GM12878 (cell line): Measurements from ENCODE around the gene RNF7. TPM values are rescaled to one million over a fixed set of nuclear protein-coding genes. Genes with fewer than 3 reads are reported as not detected.

Experiments
- ATAC-seq: fragments of 200-7000 bp; cut with Tn5 transposase; 3 replicates; pipeline ENCODE4 v1.9.1; 2020; ENCODE audit warnings: mild to moderate bottlenecking, moderate library complexity
- BruUV-seq: library from RNA; stranded (reverse); fragments of 400-500 nt; replicated peaks from 2 replicates; lab custom pipeline; 2021; lab: Mats Ljungman, UMichigan
- CTCF ChIA-PET: fragments of 300-600 bp; sonication (Branson Sonifier 250); formaldehyde crosslinking; extraction: SDS; loops from one replicate; lab custom pipeline; 2021; ENCODE audit warnings: inconsistent platforms; lab: Yijun Ruan, JAX
- POLR2A ChIA-PET: fragments of 350-600 bp; formaldehyde crosslinking; extraction: SDS; loops from one replicate; lab custom pipeline; 2021; ENCODE audit warnings: inconsistent platforms; lab: Charles Lee
- RAD21 ChIA-PET: fragments of 300-600 bp; sonication (Branson Sonifier 250); formaldehyde crosslinking; loops from one replicate; lab custom pipeline; 2023; ENCODE audit warnings: antibody characterized with exemption; ENCODE audit not compliant: unreplicated experiment; lab: Charles Lee
- SMC1A ChIA-PET: fragments of 300-600 bp; sonication (Branson Sonifier 250); formaldehyde crosslinking; loops from one replicate; lab custom pipeline; 2023; ENCODE audit not compliant: unreplicated experiment, uncharacterized antibody; lab: Charles Lee
- DNase-seq: peaks from one replicate; pipeline ENCODE4 v3.0.0-alpha.2; 2011; ENCODE audit warnings: low read depth, low spot score
- FAIRE-seq: peaks from 3 replicates; lab custom pipeline; 2011; peaks lifted over from hg19 to GRCh38; lab: Jason Lieb, UNC
- H2AFZ ChIP-seq: 2 replicates; pipeline ENCODE4 v1.6.0; 2011; ENCODE audit warnings: low read depth, low read length, control low read depth; ENCODE audit not compliant: control insufficient read depth
- H3K27ac ChIP-seq: 2 replicates; pipeline ENCODE4 v1.5.1; 2011; ENCODE audit warnings: control low read depth; ENCODE audit not compliant: control insufficient read depth, insufficient read depth
- H3K27me3 ChIP-seq, 2 experiments: replicated peaks in 1 of 2; 2 replicates each; pipeline versions ENCODE4 v1.6.0 to v1.6.1; 2011; ENCODE audit warnings: low read length in 1 of 2; ENCODE audit not compliant: control insufficient read depth in 2 of 2, insufficient read depth in 2 of 2
- H3K36me3 ChIP-seq, 2 experiments: 2 replicates each; pipeline ENCODE4 v1.5.1; 2011; ENCODE audit warnings: low read length in 1 of 2; ENCODE audit not compliant: control insufficient read depth in 2 of 2, insufficient read depth in 2 of 2
- H3K4me1 ChIP-seq: 2 replicates; pipeline ENCODE4 v1.6.1; 2011; ENCODE audit warnings: mild to moderate bottlenecking, low read length, moderate library complexity, mixed read lengths; ENCODE audit not compliant: control insufficient read depth, insufficient read depth
- H3K4me2 ChIP-seq: 2 replicates; pipeline ENCODE4 v1.6.0; 2011; ENCODE audit warnings: control low read depth; ENCODE audit not compliant: control insufficient read depth, insufficient read depth
- H3K4me3 ChIP-seq: fragments of 200-600 bp; sonication (generic); 2 replicates; pipeline ENCODE4 v1.5.1; 2016
- H3K79me2 ChIP-seq: 2 replicates; pipeline ENCODE4 v1.6.0; 2011; ENCODE audit warnings: low read length; ENCODE audit not compliant: control insufficient read depth, insufficient read depth
- H3K9ac ChIP-seq: 2 replicates; pipeline ENCODE4 v1.8.0; 2011; ENCODE audit warnings: low read length, control low read depth, mixed read lengths; ENCODE audit not compliant: control insufficient read depth, insufficient read depth
- H3K9me3 ChIP-seq: replicated peaks from 3 replicates; pipeline ENCODE4 v1.5.1; 2011; ENCODE audit warnings: mild to moderate bottlenecking, low read length; ENCODE audit not compliant: control insufficient read depth, insufficient read depth
- H4K20me1 ChIP-seq: 2 replicates; pipeline ENCODE4 v1.6.0; 2011; ENCODE audit not compliant: control insufficient read depth, insufficient read depth
- BACH1 ChIP-seq: fragments of 450-650 bp; IDR thresholded peaks from 2 replicates; pipeline ENCODE4 v1.6.1; 2017; ENCODE audit warnings: mild to moderate bottlenecking, borderline replicate concordance
- CHD1 ChIP-seq: IDR thresholded peaks from 2 replicates; pipeline ENCODE4 v1.6.1; 2012; ENCODE audit warnings: low read depth, low read length, improper control_type of control experiment
- ETV6 ChIP-seq, 2 experiments: fragments of 450-650 bp in 1 of 2; IDR thresholded peaks in 1 of 2; conservative IDR thresholded peaks in 1 of 2; 2 replicates each; pipeline ENCODE4 v1.6.1; 2014; ENCODE audit warnings: antibody characterized with exemption in 1 of 2, borderline replicate concordance in 1 of 2, low read depth in 1 of 2, mild to moderate bottlenecking in 1 of 2, moderate library complexity in 1 of 2
- FOS ChIP-seq: IDR thresholded peaks from 3 replicates; pipeline ENCODE4 v1.6.1; 2011; ENCODE audit warnings: borderline replicate concordance; ENCODE audit not compliant: insufficient read length; ENCODE audit errors: extremely low read depth
- HDGF ChIP-seq: fragments of 450-650 bp; IDR thresholded peaks from 2 replicates; pipeline ENCODE4 v1.6.1; 2016; ENCODE audit warnings: antibody characterized with exemption
- MTA2 ChIP-seq: fragments of 450-650 bp; IDR thresholded peaks from 2 replicates; pipeline ENCODE4 v1.6.1; 2016; ENCODE audit warnings: low read depth, mild to moderate bottlenecking, moderate library complexity
- NFYA ChIP-seq: IDR thresholded peaks from 2 replicates; pipeline ENCODE4 v1.6.1; 2011; ENCODE audit warnings: low read depth, mild to moderate bottlenecking, low read length, improper control_type of control experiment, borderline replicate concordance
- NR2C1 ChIP-seq: fragments of 450-650 bp; IDR thresholded peaks from 2 replicates; pipeline ENCODE4 v1.6.1; 2017; ENCODE audit warnings: antibody characterized with exemption, mild to moderate bottlenecking, moderate library complexity
- NR2F1 ChIP-seq: fragments of 450-650 bp; conservative IDR thresholded peaks from 2 replicates; pipeline ENCODE4 v1.6.1; 2017; ENCODE audit warnings: mild to moderate bottlenecking
- RAD21 ChIP-seq: IDR thresholded peaks from 2 replicates; pipeline ENCODE4 v1.6.1; 2011; ENCODE audit warnings: mild to moderate bottlenecking, low read depth, low read length, moderate library complexity; ENCODE audit not compliant: insufficient read depth
- RBBP5 ChIP-seq: fragments of 200-600 bp; sonication (generic); conservative IDR thresholded peaks from 2 replicates; pipeline ENCODE4 v1.6.1; 2016
- STAT1 ChIP-seq: fragments of 450-650 bp; conservative IDR thresholded peaks from 2 replicates; pipeline ENCODE4 v1.6.1; 2014; ENCODE audit warnings: antibody characterized with exemption, mild to moderate bottlenecking
- STAT3 ChIP-seq: IDR thresholded peaks from 2 replicates; pipeline ENCODE4 v1.6.1; 2011; ENCODE audit warnings: low read depth, low read length, improper control_type of control experiment
- SUZ12 ChIP-seq: fragments of 200-600 bp; sonication (generic); IDR thresholded peaks from one replicate; pipeline ENCODE4 v1.6.1; 2018; ENCODE audit warnings: antibody characterized with exemption, mild to moderate bottlenecking; ENCODE audit not compliant: unreplicated experiment
- TCF3 ChIP-seq: IDR thresholded peaks from 2 replicates; pipeline ENCODE4 v1.6.1; 2012; ENCODE audit warnings: low read depth, mild to moderate bottlenecking, low read length, borderline replicate concordance; ENCODE audit not compliant: insufficient read depth
- ZNF24 ChIP-seq: fragments of 450-650 bp; IDR thresholded peaks from 2 replicates; pipeline ENCODE4 v1.6.1; 2017; ENCODE audit warnings: antibody characterized with exemption, mild to moderate bottlenecking
- ZSCAN29 ChIP-seq: fragments of 450-650 bp; IDR thresholded peaks from 2 replicates; pipeline ENCODE4 v1.6.1; 2017; ENCODE audit warnings: mild to moderate bottlenecking, moderate library complexity
- WGBS: methylation state at CpG from one replicate; pipeline ENCODE4 v1.1.6; 2016; ENCODE audit warnings: low lambda C conversion rate; ENCODE audit not compliant: insufficient replicate concordance, insufficient coverage; ENCODE audit errors: missing lambda C conversion rate; 5-methylcytosine and 5-hydroxymethylcytosine counted together
- in situ Hi-C: fragments of 300-500 bp; cut with MboI; formaldehyde crosslinking; loops from 9 replicates; pipeline ENCODE4 v1.14.3; 2018; ENCODE audit warnings: mixed read lengths
- intact Hi-C: fragments of 100-400 bp; cut with micrococcal nuclease; formaldehyde crosslinking; loops from one replicate; pipeline ENCODE4 v1.14.2; 2022; ENCODE audit not compliant: unreplicated experiment
- polyA plus RNA-seq, 11 experiments: library from polyadenylated mRNA; depleted of rRNA in 4 of 11; unstranded in 6 of 11; stranded (reverse) in 5 of 11; fragments of >200 nt; fragmentation: Nextera tagmentation in 4 of 11; fragmentation: Illumina TruSeq in 1 of 11; extraction: Ambion mirVana in 4 of 11; extraction: Trizol in 1 of 11; gene quantifications; 1 replicate in 1 of 11; 2 replicates in 10 of 11; pipeline versions ENCODE4 v1.2.1 to v1.2.3, GENCODE V29; 2011 to 2016; ENCODE audit warnings: inconsistent platforms in 2 of 11, missing spikeins in 2 of 11, low read depth in 1 of 11
- total RNA-seq, 4 experiments: library from RNA; depleted of rRNA in 3 of 4; stranded (reverse); fragments of >200 nt in 3 of 4; fragmentation: Illumina TruSeq in 1 of 4; extraction: Trizol in 1 of 4; gene quantifications; 2 replicates each; pipeline versions ENCODE4 v1.2.1 to v1.2.3, GENCODE V29; 2013 to 2021
- TF ChIP-seq, protein P1 (sequence below): fragments of 450-650 bp; conservative IDR thresholded peaks from 2 replicates; pipeline ENCODE4 v1.6.1; 2017; ENCODE audit warnings: mild to moderate bottlenecking, moderate library complexity

Gene RNF7
- total and polyA plus RNA-seq, 10 of the 15 experiments (the other 5 are each of a cell fraction or from before 2014, with no cell fraction given) = 36.0 to 146 (median 76.4) TPM

DNA sequence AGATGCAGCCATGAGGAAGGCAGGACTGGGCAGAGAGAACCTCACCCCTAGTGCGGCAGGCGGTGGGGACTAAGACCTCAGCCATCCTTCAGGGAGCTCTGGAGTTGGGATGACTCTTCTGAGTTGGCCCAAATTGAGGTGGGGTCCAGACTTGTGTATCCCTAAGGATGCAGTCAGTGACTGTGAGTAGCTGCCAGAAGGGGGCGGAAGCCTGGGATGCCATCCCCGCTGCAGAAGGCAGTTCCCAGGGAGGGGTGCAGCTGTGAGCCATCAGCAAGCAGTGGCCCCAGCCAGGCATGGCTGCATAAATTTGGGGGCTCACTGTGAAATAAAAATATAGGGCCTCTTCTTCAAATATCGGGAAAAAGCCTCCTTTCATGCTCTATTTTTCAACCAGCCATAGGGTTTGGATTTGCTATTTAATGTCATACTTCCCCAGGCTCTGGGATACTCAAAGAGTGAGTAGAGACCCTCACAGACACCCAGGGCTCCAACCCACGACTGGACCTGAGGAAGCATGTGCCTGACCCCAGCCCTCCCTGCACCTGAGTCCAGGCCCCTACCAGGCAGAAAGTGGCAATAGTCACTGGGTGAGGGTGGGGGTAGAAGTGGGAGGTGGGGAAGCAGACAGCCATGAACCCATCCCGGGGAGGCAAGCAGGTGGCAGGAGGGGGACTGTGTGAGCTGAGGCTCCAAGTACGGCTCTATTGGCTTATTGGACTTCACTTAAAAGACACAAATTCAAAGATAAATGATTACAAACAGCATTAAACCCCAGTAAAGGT is 55.6 kb downstream of the RNF7 start:
- RAD21 ChIA-PET = no interaction called here
- H3K79me2 ChIP-seq = no peaks in the 10 kb centered on the region
- no TSS peak for BruUV-seq
- SMC1A ChIA-PET = no interaction called here
- no peak overlapping the region for H3K9ac ChIP-seq
- DNase-seq = no peak
- no peaks in the 10 kb centered on the region for H3K9me3 ChIP-seq
- H3K4me2 ChIP-seq = no peak overlapping the region
- ATAC-seq = no peak
- TF ChIP-seq RBBP5 (no peak), NR2F1 (no peak), CHD1 (no peak), MTA2 (no peak), SUZ12 (no peak), ETV6 (conservative IDR thresholded peaks at IDR 0.05 in 1 of 2, IDR thresholded peaks at IDR 0.05 in 1 of 2; ENCODE audit: borderline replicate concordance in 1 of 2, low read depth in 1 of 2) (no peak), RAD21 (no peak), STAT1 (no peak), NR2C1 (no peak), NFYA (no peak), TCF3 (no peak), FOS (no peak), ZSCAN29 (no peak), HDGF (no peak), BACH1 (no peak), STAT3 (no peak), ZNF24 (no peak)
- TF ChIP-seq, protein P1, sequence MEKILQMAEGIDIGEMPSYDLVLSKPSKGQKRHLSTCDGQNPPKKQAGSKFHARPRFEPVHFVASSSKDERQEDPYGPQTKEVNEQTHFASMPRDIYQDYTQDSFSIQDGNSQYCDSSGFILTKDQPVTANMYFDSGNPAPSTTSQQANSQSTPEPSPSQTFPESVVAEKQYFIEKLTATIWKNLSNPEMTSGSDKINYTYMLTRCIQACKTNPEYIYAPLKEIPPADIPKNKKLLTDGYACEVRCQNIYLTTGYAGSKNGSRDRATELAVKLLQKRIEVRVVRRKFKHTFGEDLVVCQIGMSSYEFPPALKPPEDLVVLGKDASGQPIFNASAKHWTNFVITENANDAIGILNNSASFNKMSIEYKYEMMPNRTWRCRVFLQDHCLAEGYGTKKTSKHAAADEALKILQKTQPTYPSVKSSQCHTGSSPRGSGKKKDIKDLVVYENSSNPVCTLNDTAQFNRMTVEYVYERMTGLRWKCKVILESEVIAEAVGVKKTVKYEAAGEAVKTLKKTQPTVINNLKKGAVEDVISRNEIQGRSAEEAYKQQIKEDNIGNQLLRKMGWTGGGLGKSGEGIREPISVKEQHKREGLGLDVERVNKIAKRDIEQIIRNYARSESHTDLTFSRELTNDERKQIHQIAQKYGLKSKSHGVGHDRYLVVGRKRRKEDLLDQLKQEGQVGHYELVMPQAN = no peak
- H3K4me3 ChIP-seq = no peak overlapping the region
- no peaks in the 10 kb centered on the region for H3K36me3 ChIP-seq
- no peaks in the 10 kb centered on the region for H4K20me1 ChIP-seq
- no peak overlapping the region for H2AFZ ChIP-seq
- FAIRE-seq = no peak
- 64% methylated on average over 8 of the region's 8 CpGs for WGBS
- in situ Hi-C loops (no loop called here), intact Hi-C loops (no loop called here)
- POLR2A ChIA-PET = no interaction called here
- no peak overlapping the region for H3K27ac ChIP-seq
- H3K27me3 ChIP-seq = no peaks in the 10 kb centered on the region; a peak in 1 of 4 replicates
- CTCF ChIA-PET = no interaction called here
- peaks cover 19% of the 10 kb centered on the region for H3K4me1 ChIP-seq
